MCF 10A (cell line): ENCODE data around the gene ZNF519. TPM values are rescaled to one million over a fixed set of nuclear protein-coding genes. Genes with fewer than 3 reads are reported as not detected.
A peak's percentile ranks its signal among the peaks of the same experiment; 100 is the strongest.

Experiments
- BruUV-seq: library from RNA; stranded (reverse); fragments of 400-500 nt; replicated peaks from 2 replicates; lab custom pipeline; 2021; lab: Mats Ljungman, UMichigan
- CTCF ChIA-PET: fragments of 300-600 bp; sonication (Branson Sonifier 250); formaldehyde crosslinking; extraction: SDS; loops from one replicate; lab custom pipeline; 2021; ENCODE audit warnings: antibody characterized with exemption, inconsistent platforms; lab: Yijun Ruan, JAX
- POLR2A ChIA-PET: fragments of 300-600, 350-650 bp; sonication (Branson Sonifier 250); formaldehyde crosslinking; extraction: SDS; loops from one replicate; lab custom pipeline; 2020; ENCODE audit warnings: antibody characterized with exemption, inconsistent platforms; lab: Yijun Ruan, JAX
- DNase-seq: peaks from one replicate; pipeline ENCODE4 v3.0.0-alpha.2; 2018; ENCODE audit not compliant: unreplicated experiment
- H3K27ac Mint-ChIP-seq: one replicate; pipeline ENCODE4 v1.8.0; 2022; ENCODE audit warnings: mild to moderate bottlenecking, low read depth, mixed read lengths; ENCODE audit not compliant: unreplicated experiment
- H3K27me3 Mint-ChIP-seq: one replicate; pipeline ENCODE4 v1.8.0; 2022; ENCODE audit warnings: mixed read lengths; ENCODE audit not compliant: insufficient read depth, unreplicated experiment
- H3K36me3 Mint-ChIP-seq: one replicate; pipeline ENCODE4 v1.8.0; 2022; ENCODE audit warnings: mild to moderate bottlenecking, moderate library complexity, mixed read lengths; ENCODE audit not compliant: insufficient read depth, unreplicated experiment
- H3K4me1 Mint-ChIP-seq: one replicate; pipeline ENCODE4 v1.8.0; 2022; ENCODE audit warnings: mixed read lengths; ENCODE audit not compliant: insufficient read depth, unreplicated experiment
- H3K4me3 Mint-ChIP-seq: one replicate; pipeline ENCODE4 v1.8.0; 2022; ENCODE audit warnings: mild to moderate bottlenecking, moderate library complexity, mixed read lengths; ENCODE audit not compliant: unreplicated experiment
- H3K9me3 Mint-ChIP-seq: one replicate; pipeline ENCODE4 v1.8.0; 2022; ENCODE audit warnings: mixed read lengths; ENCODE audit not compliant: unreplicated experiment
- intact Hi-C: fragments of 100-400 bp; cut with micrococcal nuclease; formaldehyde crosslinking; loops from 2 replicates; pipeline ENCODE4 v1.14.1; 2022
- total RNA-seq: library from RNA; stranded (reverse); gene quantifications from 2 replicates; pipeline ENCODE4 v1.2.3, GENCODE V29; 2022
- TF ChIP-seq, protein P1 (sequence below): fragments of 200-600 bp; IDR thresholded peaks from one replicate; pipeline ENCODE4 v1.8.0; 2022; ENCODE audit warnings: antibody characterized with exemption, mild to moderate bottlenecking; ENCODE audit not compliant: unreplicated experiment

Gene ZNF519
- total RNA-seq, 1 experiment from 2014 or later = 6.0 TPM

DNA sequence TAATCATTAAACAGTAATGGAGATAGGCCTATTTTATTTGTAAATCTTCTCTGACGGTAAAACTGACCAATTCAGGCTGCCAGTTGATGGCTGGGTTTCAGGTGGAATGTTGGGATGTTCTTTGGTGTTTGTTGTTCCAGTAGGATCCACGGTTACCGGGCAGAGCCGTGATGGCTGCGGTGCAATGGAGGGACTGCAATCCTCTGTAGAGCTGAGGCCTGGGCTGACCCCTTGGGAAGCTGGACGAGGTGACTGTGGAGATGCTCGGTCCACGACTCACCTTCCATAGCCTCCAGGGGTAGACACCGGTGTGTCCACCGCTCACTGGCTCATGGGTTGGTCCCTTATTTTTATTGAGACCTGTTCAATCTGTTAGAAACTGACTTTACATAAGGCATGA lies 42.5 kb downstream of the ZNF519 start:
- TF ChIP-seq, protein P1, sequence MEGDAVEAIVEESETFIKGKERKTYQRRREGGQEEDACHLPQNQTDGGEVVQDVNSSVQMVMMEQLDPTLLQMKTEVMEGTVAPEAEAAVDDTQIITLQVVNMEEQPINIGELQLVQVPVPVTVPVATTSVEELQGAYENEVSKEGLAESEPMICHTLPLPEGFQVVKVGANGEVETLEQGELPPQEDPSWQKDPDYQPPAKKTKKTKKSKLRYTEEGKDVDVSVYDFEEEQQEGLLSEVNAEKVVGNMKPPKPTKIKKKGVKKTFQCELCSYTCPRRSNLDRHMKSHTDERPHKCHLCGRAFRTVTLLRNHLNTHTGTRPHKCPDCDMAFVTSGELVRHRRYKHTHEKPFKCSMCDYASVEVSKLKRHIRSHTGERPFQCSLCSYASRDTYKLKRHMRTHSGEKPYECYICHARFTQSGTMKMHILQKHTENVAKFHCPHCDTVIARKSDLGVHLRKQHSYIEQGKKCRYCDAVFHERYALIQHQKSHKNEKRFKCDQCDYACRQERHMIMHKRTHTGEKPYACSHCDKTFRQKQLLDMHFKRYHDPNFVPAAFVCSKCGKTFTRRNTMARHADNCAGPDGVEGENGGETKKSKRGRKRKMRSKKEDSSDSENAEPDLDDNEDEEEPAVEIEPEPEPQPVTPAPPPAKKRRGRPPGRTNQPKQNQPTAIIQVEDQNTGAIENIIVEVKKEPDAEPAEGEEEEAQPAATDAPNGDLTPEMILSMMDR = no peak
- Mint-ChIP-seq H3K27ac (no peak overlapping the region), H3K9me3 (no peaks in the 10 kb centered on the region), H3K4me1 (no peaks in the 10 kb centered on the region), H3K36me3 (peaks cover 7% of the 10 kb centered on the region), H3K27me3 (no peaks in the 10 kb centered on the region), H3K4me3 (no peak overlapping the region)
- DNase-seq = no peak
- ChIA-PET POLR2A (interaction anchor here (0.5 kb wide), 1 partner anchor 40 kb away, joined by 3 read pairs; no protein-coding TSS in a partner anchor), CTCF (interaction anchor here (0.6 to 1.5 kb wide), 3 partner anchors 249 to 277 kb away, joined by 3 to 5 read pairs (median 3); partner anchors contain the start of gene MC5R)
- intact Hi-C loops = loop anchor here (5.0 kb wide), 1 partner anchor 277 kb away; no protein-coding TSS in a partner anchor
- BruUV-seq = no TSS peak

DNA sequence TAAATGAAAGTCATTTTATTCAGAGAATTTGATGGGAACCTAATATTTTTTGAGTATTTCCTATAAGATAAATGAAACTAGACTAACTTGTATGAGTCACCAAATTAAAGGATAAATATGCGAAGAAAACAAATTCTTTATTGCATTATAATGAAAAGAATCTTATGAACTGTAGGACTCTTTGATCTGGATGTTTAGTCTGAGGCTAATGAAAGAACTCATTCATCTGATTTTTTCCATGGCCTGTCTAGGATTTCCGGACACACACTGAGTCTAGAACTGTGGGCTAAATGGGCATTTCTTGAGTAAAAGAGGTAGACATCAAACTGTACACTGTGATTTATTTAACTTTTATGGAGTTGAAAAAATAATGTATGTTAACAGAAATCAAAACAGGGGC lies 43.0 kb downstream of the ZNF519 start:
- Mint-ChIP-seq H3K27me3 (no peaks in the 10 kb centered on the region), H3K9me3 (no peaks in the 10 kb centered on the region), H3K36me3 (peaks cover 7% of the 10 kb centered on the region), H3K4me3 (no peak overlapping the region), H3K4me1 (no peaks in the 10 kb centered on the region), H3K27ac (no peak overlapping the region)
- no peak for DNase-seq
- no TSS peak for BruUV-seq
- ChIA-PET CTCF (interaction anchor here (1.5 to 8.3 kb wide), 2 partner anchors 265 to 275 kb away, joined by 3 to 124 read pairs; partner anchors contain the start of gene MC5R), POLR2A (no interaction called here)
- TF ChIP-seq, protein P1 = no peak
- intact Hi-C loops = loop anchor here (5.0 kb wide), 1 partner anchor 277 kb away; no protein-coding TSS in a partner anchor

DNA sequence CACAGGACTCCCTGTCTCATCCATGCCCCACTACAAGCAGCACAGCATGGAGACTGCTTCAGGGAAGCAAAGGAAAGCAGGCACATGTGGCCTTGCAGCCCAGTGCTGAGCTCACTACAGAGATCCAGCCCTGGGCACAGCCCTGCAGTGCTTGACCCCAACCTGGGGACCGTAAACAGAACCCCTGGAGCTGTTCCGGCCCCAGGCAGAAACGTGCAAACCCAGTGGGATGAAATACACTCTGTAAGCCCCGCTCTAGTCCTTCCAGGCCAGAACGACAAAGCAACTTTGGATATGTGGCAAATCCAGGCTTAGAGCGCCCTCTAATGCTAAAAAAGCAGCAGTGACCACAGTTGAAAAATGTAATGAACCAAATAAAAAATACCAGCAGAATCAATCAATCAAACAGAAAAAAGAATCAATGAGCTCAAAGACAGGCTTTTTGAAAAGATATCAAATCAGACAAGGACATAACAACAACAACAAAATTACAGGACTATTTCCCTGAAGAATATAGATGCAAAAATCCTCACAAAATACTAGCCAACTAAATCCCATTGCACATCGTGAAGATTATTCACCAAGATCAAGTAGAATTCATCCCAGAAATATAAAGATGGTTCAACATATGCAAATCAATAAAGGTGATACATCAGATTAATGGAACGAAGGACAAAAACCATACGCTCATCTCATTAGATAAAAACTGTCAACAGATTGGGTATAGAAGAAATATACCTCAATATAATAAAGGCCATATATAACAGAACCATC lies 45.6 kb downstream of the ZNF519 start:
- H3K4me3 Mint-ChIP-seq = no peak overlapping the region
- BruUV-seq = no TSS peak
- POLR2A ChIA-PET = interaction anchor here (1.1 kb wide), 1 partner anchor 256 kb away, joined by 3 read pairs; no protein-coding TSS in a partner anchor
- CTCF ChIA-PET = interaction anchor here (0.6 to 8.3 kb wide), 31 partner anchors 8 to 845 kb away, joined by 3 to 124 read pairs (median 4); partner anchors contain the start of gene MC5R
- no peaks in the 10 kb centered on the region for H3K4me1 Mint-ChIP-seq
- no peaks in the 10 kb centered on the region for H3K36me3 Mint-ChIP-seq
- no peaks in the 10 kb centered on the region for H3K9me3 Mint-ChIP-seq
- H3K27ac Mint-ChIP-seq = no peak overlapping the region
- no peaks in the 10 kb centered on the region for H3K27me3 Mint-ChIP-seq
- intact Hi-C loops = loop anchor here (1.0 to 5.0 kb wide), 2 partner anchors 262 to 274 kb away; partner anchors contain the start of gene MC5R
- TF ChIP-seq, protein P1 = peak; percentile 70
- DNase-seq = peak; percentile 46

DNA sequence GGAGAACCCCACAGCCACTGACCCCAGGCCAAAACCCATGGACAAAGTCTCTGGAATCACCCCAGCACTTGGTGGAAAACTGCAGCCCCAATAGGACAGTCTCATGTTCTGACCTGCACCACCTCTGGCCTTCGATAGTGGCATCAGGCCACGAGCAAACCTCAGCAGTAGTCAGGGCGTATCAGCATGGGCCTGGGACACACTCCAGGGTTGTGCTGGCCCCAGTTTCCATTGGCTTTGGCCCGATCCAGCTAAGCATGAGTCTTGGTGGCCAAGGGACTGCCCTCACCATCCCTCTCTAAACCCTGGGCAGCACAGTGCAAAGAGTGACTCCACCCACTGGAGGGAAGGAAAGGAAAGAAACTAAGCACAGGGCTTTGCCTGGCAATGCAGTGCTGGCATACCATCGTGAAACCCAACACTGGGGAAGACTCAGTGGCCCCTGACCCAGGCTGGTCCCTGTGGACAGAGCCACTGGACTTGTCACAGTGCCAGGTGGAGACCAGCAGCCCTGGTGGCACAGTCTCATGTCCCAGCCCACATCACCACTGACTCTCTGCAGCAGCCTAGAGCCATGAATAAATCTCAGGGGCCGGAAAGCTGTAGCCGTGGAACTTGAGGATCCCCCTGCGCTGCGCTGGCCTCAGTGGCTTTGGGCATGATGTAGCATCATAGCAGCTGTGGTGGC lies 46.3 kb downstream of the ZNF519 start:
- Mint-ChIP-seq H3K27ac (no peak overlapping the region), H3K27me3 (no peaks in the 10 kb centered on the region), H3K4me3 (no peak overlapping the region), H3K4me1 (no peaks in the 10 kb centered on the region), H3K9me3 (no peaks in the 10 kb centered on the region), H3K36me3 (no peaks in the 10 kb centered on the region)
- TF ChIP-seq, protein P1 = no peak
- POLR2A ChIA-PET = no interaction called here
- intact Hi-C loops = loop anchor here (1.0 to 5.0 kb wide), 2 partner anchors 262 to 274 kb away; partner anchors contain the start of gene MC5R
- CTCF ChIA-PET = interaction anchor here (0.7 to 8.3 kb wide), 19 partner anchors 10 to 340 kb away, joined by 3 to 124 read pairs (median 4); partner anchors contain the start of gene MC5R
- no TSS peak for BruUV-seq
- DNase-seq = no peak
